ENCODE results near the gene WDFY4. TPM values are rescaled to one million over a fixed set of nuclear protein-coding genes. Genes with fewer than 3 reads are reported as not detected.

Gene WDFY4
- total RNA-seq, 1 donor from 2014 or later, result 4.3 TPM

- peaks cover 15% of the 10 kb centered on the region for H3K27me3 Mint-ChIP-seq (ENCODE audit: low read depth)
- no peak for DNase-seq (ENCODE audit: low spot score in 2 of 2, unreplicated experiment in 2 of 2)
- TF ChIP-seq CTCF (IDR thresholded peaks at IDR 0.05; ENCODE audit: unreplicated experiment), result no peak
- H3K9me3 Mint-ChIP-seq, result peaks cover 8% of the 10 kb centered on the region
- no peaks in the 10 kb centered on the region for H3K36me3 Mint-ChIP-seq
- H3K4me3 Mint-ChIP-seq, result no peak overlapping the region
- no peak overlapping the region for H3K27ac Mint-ChIP-seq
- H3K4me1 Mint-ChIP-seq, result no peaks in the 10 kb centered on the region
Observed at GRCh38 chr10:48750019-48750418, 65.3 kb downstream of the WDFY4 start.

GRCh38 chr10:48750991-48751390, 66.3 kb downstream of the WDFY4 start:
- H3K27ac Mint-ChIP-seq, result no peak overlapping the region

DNA sequence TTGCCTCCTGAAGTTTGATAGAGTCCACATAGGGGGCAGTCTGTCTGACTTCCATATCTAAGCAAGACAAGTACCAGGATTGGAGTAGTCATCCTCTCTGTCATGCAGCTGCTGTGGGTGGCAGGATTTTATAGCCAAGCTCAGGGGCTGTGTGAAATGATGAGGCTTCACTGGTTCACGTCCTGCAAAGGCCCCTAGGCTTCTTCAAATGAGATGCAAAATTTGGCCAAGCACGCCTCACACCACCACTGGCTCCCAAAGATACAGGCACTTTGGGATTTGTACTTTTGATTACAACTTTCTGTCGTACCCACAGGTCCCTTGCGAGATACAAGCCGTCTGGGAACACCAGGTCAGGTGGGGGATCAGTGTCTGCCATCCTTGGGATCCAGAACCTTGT, 67.1 kb downstream of the WDFY4 start:
- Mint-ChIP-seq H3K4me1 (no peaks in the 10 kb centered on the region), H3K9me3 (peaks cover 8% of the 10 kb centered on the region), H3K27me3 (ENCODE audit: low read depth) (peaks cover 22% of the 10 kb centered on the region), H3K36me3 (no peaks in the 10 kb centered on the region), H3K4me3 (no peak overlapping the region), H3K27ac (no peak overlapping the region)
- DNase-seq (ENCODE audit: low spot score in 2 of 2, unreplicated experiment in 2 of 2), result no peak
- TF ChIP-seq CTCF (IDR thresholded peaks at IDR 0.05; ENCODE audit: unreplicated experiment), result no peak

More at GRCh38 chr10:48750991-48751390, 66.3 kb downstream of the WDFY4 start:
- DNase-seq (ENCODE audit: low spot score in 2 of 2, unreplicated experiment in 2 of 2), result no peak
- Mint-ChIP-seq H3K36me3 (no peaks in the 10 kb centered on the region), H3K27me3 (ENCODE audit: low read depth) (peaks cover 18% of the 10 kb centered on the region), H3K4me1 (no peaks in the 10 kb centered on the region), H3K4me3 (no peak overlapping the region), H3K9me3 (peaks cover 8% of the 10 kb centered on the region)
- TF ChIP-seq CTCF (IDR thresholded peaks at IDR 0.05; ENCODE audit: unreplicated experiment), result no peak

DNA sequence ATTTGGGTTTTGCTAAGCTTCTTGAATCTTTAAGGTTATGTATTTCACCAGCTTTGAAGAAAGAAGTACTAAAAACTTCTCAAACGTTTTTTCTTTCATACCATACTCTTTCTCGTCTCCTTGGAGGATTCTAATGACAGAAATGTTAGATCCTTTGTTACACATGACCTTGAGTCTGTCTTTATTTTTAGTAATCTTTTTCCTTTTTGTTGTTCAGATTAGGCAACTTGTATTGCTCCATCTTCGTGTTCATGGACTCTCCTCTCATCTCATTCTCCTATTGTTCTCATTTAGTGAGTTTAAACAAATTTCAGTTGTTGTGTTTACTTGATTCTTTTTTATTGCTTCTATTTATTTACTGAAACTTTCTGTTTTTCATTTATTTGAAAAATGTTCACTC, 73.7 kb downstream of the WDFY4 start:
- H3K27me3 Mint-ChIP-seq (ENCODE audit: low read depth), result peaks cover 58% of the 10 kb centered on the region
- H3K4me1 Mint-ChIP-seq, result no peaks in the 10 kb centered on the region
- H3K27ac Mint-ChIP-seq, result no peak overlapping the region
- H3K4me3 Mint-ChIP-seq, result no peak overlapping the region
- no peak for DNase-seq (ENCODE audit: low spot score in 2 of 2, unreplicated experiment in 2 of 2)
- H3K36me3 Mint-ChIP-seq, result no peaks in the 10 kb centered on the region
- TF ChIP-seq CTCF (IDR thresholded peaks at IDR 0.05; ENCODE audit: unreplicated experiment), result no peak
- H3K9me3 Mint-ChIP-seq, result peaks cover 6% of the 10 kb centered on the region

DNA sequence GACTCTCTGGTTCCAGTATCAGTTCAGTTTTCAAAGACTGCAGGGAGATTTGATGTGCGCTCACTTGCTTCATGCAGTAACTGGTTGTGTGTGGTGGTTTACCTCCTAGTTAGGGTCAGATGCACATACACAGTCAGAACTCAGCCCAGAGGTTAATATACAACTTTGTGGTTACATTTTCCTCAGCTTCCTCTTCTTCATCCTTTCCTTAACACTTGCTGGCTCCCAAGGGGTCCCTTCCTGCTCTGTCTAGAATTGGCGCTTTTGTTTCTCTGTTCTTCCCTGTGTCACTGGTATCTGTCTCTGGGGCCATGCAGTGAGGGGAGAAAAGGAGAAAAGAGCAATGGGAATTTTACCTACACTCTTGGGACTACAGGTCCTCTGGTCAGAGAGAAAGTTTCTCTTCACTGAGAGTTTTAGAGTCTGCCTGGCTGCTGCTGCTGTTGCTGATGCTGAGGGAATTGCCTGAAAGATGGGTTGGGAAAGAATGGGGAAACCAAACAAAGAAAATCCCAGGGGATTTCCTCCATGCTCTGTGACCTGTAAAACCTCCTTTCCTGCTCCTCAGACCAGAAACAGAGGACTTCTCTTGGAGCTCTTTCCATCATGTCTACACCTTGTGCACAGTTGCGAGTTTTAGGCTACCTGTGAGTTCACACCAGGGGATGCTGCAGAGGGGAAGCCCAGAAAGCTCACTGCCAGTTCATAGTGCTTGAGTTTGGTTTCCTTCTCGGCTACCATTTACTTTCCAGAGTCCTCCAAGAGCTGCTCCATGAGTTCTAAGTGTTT, 74.6 kb downstream of the WDFY4 start:
- Mint-ChIP-seq H3K36me3 (no peaks in the 10 kb centered on the region), H3K4me1 (no peaks in the 10 kb centered on the region), H3K27me3 (ENCODE audit: low read depth) (peaks cover 53% of the 10 kb centered on the region), H3K4me3 (no peak overlapping the region), H3K9me3 (peaks cover 6% of the 10 kb centered on the region), H3K27ac (no peak overlapping the region)
- no peak for DNase-seq (ENCODE audit: low spot score in 2 of 2, unreplicated experiment in 2 of 2)
- no peak for TF ChIP-seq CTCF (IDR thresholded peaks at IDR 0.05; ENCODE audit: unreplicated experiment)

Measured in mesothelial cell of epicardium (in vitro differentiated cells).